SK-N-SH treated with all-trans-retinoic acid at 6 μM for 48 hours (cell line): Measurements from ENCODE around the gene NFKBIB.

ENCODE experiments used
- ATAC-seq: fragments of 200-7000 bp; cut with Tn5 transposase; 3 replicates; pipeline ENCODE4 v1.9.1; 2020; ENCODE audit warnings: mild to moderate bottlenecking, moderate library complexity
- ARNTL ChIP-seq: fragments of 450-650 bp; formaldehyde crosslinking; IDR thresholded peaks from 2 replicates; pipeline ENCODE4 v1.5.0; 2020; ENCODE audit warnings: low read depth, mild to moderate bottlenecking, moderate library complexity, borderline replicate concordance
- BACH2 ChIP-seq: fragments of 250-450 bp; sonication (Bioruptor Pico); IDR thresholded peaks from 2 replicates; pipeline ENCODE4 v1.9.0; 2021; ENCODE audit warnings: mild to moderate bottlenecking, borderline replicate concordance
- CSDC2 ChIP-seq: fragments of 250-450 bp; sonication (Bioruptor Pico); IDR thresholded peaks from 2 replicates; pipeline ENCODE4 v1.5.0; 2020; ENCODE audit warnings: mild to moderate bottlenecking, moderate library complexity
- ESRRG ChIP-seq: fragments of 250-450 bp; sonication (Bioruptor Pico); IDR thresholded peaks from 2 replicates; pipeline ENCODE4 v1.6.1; 2021; ENCODE audit warnings: mild to moderate bottlenecking
- GLIS3 ChIP-seq: fragments of 250-450 bp; sonication (Bioruptor Pico); IDR thresholded peaks from 2 replicates; pipeline ENCODE4 v1.5.0; 2020; ENCODE audit warnings: mild to moderate bottlenecking, moderate library complexity
- ISL1 ChIP-seq: fragments of 250-450 bp; sonication (Bioruptor Pico); IDR thresholded peaks from 2 replicates; pipeline ENCODE4 v2.1.2; 2022; ENCODE audit warnings: mild to moderate bottlenecking, moderate library complexity
- OSR1 ChIP-seq: fragments of 250-450 bp; sonication (Bioruptor Pico); IDR thresholded peaks from 2 replicates; pipeline ENCODE4 v1.8.0; 2022; ENCODE audit warnings: moderate library complexity, mild to moderate bottlenecking, inconsistent platforms
- PATZ1 ChIP-seq: fragments of 250-450 bp; sonication (Bioruptor Pico); IDR thresholded peaks from 2 replicates; pipeline ENCODE4 v1.8.0; 2020; ENCODE audit warnings: mild to moderate bottlenecking, moderate library complexity, borderline replicate concordance
- POU6F1 ChIP-seq: fragments of 250-450 bp; sonication (Bioruptor Pico); IDR thresholded peaks from 2 replicates; pipeline ENCODE4 v1.8.0; 2021; ENCODE audit warnings: low read depth, mild to moderate bottlenecking, moderate library complexity, borderline replicate concordance
- PPARA ChIP-seq: fragments of 250-450 bp; sonication (Bioruptor Pico); IDR thresholded peaks from 2 replicates; pipeline ENCODE4 v1.5.0; 2020; ENCODE audit warnings: mild to moderate bottlenecking, borderline replicate concordance
- RARB ChIP-seq: fragments of 250-450 bp; sonication (Bioruptor Pico); IDR thresholded peaks from 2 replicates; pipeline ENCODE4 v1.8.0; 2021; ENCODE audit warnings: mild to moderate bottlenecking, moderate library complexity
- SNAI2 ChIP-seq: fragments of 250-450 bp; sonication (Bioruptor Pico); IDR thresholded peaks from 2 replicates; pipeline ENCODE4 v1.5.0; 2020; ENCODE audit warnings: mild to moderate bottlenecking, moderate library complexity
- TCF4 ChIP-seq: fragments of 250-450 bp; sonication (Bioruptor Pico); IDR thresholded peaks from 2 replicates; pipeline ENCODE4 v1.8.0; 2021; ENCODE audit warnings: mild to moderate bottlenecking, moderate library complexity, borderline replicate concordance
- TOX ChIP-seq: fragments of 250-450 bp; sonication (Bioruptor Pico); IDR thresholded peaks from 2 replicates; pipeline ENCODE4 v1.8.0; 2021; ENCODE audit warnings: mild to moderate bottlenecking, moderate library complexity, borderline replicate concordance
- TSHZ2 ChIP-seq: fragments of 250-450 bp; sonication (Bioruptor Pico); IDR thresholded peaks from 2 replicates; pipeline ENCODE4 v1.5.0; 2020; ENCODE audit warnings: mild to moderate bottlenecking, moderate library complexity
- ZC3H10 ChIP-seq: fragments of 250-450 bp; sonication (Bioruptor Pico); IDR thresholded peaks from 2 replicates; pipeline ENCODE4 v1.5.1; 2021; ENCODE audit warnings: mild to moderate bottlenecking, moderate library complexity
- ZFP3 ChIP-seq: fragments of 250-450 bp; sonication (Bioruptor Pico); IDR thresholded peaks from 2 replicates; pipeline ENCODE4 v1.5.0; 2020; ENCODE audit warnings: mild to moderate bottlenecking, moderate library complexity
- ZFP30 ChIP-seq: fragments of 450-650 bp; formaldehyde crosslinking; IDR thresholded peaks from 2 replicates; pipeline ENCODE4 v1.5.0; 2022; ENCODE audit warnings: mild to moderate bottlenecking, moderate library complexity
- ZNF565 ChIP-seq: fragments of 450-650 bp; formaldehyde crosslinking; conservative IDR thresholded peaks from 2 replicates; pipeline ENCODE4 v1.5.0; 2020; ENCODE audit warnings: low read depth, mild to moderate bottlenecking, moderate library complexity
- ZNF70 ChIP-seq: fragments of 450-650 bp; formaldehyde crosslinking; IDR thresholded peaks from 2 replicates; pipeline ENCODE4 v1.5.0; 2020; ENCODE audit warnings: mild to moderate bottlenecking, moderate library complexity
- ZNF8 ChIP-seq: fragments of 450-650 bp; formaldehyde crosslinking; IDR thresholded peaks from 2 replicates; pipeline ENCODE4 v1.5.0; 2020; ENCODE audit warnings: mild to moderate bottlenecking, moderate library complexity
- TF ChIP-seq, protein P1 (sequence below): fragments of 250-450 bp; sonication (Bioruptor Pico); IDR thresholded peaks from 2 replicates; pipeline ENCODE4 v1.5.1; 2021; ENCODE audit warnings: mild to moderate bottlenecking, moderate library complexity
- TF ChIP-seq, protein P2 (sequence below): fragments of 250-450 bp; sonication (Bioruptor Pico); IDR thresholded peaks from 2 replicates; pipeline ENCODE4 v1.5.1; 2020; ENCODE audit warnings: low read depth, mild to moderate bottlenecking, moderate library complexity

NFKBIB gene

DNA sequence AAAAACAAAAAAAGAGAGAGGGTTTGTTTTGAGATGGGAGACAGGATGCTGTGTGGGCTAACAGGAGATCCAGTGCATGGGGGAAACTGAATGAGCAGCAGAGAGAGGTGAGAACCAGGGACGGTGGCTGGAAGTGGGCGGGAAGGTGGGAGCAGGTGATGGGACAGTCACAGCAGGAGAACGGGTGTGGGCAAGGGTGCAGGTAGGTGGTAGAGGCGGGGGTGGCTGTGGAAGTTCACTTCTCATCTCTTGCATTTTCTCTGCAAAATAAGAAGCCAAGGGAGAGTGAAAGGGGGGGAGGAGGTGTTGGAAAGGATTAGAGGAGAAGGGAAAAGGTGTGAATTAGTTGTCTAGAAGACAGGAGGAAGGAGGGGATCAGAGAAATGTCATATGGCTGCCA lies 53.9 kb downstream of the NFKBIB start:
- TF ChIP-seq TOX (CRISPR knock-in tag) (no peak), ZNF565 (no peak), ZFP30 (no peak)
- ATAC-seq: no peak

DNA sequence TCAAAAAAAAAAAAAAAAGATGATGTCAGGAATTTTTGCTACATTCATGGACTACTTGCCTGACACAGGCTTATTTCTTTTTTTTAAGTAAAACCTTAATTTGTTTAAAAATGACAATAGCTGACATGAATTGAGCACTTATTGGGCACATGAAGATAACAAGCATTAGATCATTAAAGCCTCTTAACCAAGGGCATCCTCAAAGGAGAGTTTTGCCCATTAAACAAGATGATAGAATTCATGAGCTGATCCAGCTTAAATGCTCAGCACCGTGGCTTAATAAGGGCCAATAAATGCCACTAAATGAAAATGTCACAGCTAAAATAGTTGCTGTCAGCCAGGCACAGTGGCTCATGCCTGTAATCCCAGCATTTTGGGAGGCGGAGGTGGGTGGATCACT lies 56.5 kb downstream of the NFKBIB start:
- TF ChIP-seq CSDC2 (CRISPR knock-in tag) (no peak), ZNF8 (CRISPR knock-in tag) (no peak), PATZ1 (CRISPR knock-in tag) (no peak), ISL1 (CRISPR knock-in tag) (no peak), PPARA (CRISPR knock-in tag) (no peak), SNAI2 (CRISPR knock-in tag) (no peak), ZC3H10 (no peak), RARB (no peak)
- TF ChIP-seq, protein P1, sequence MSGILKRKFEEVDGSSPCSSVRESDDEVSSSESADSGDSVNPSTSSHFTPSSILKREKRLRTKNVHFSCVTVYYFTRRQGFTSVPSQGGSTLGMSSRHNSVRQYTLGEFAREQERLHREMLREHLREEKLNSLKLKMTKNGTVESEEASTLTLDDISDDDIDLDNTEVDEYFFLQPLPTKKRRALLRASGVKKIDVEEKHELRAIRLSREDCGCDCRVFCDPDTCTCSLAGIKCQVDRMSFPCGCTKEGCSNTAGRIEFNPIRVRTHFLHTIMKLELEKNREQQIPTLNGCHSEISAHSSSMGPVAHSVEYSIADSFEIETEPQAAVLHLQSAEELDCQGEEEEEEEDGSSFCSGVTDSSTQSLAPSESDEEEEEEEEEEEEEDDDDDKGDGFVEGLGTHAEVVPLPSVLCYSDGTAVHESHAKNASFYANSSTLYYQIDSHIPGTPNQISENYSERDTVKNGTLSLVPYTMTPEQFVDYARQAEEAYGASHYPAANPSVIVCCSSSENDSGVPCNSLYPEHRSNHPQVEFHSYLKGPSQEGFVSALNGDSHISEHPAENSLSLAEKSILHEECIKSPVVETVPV (CRISPR knock-in tag): no peak
- ATAC-seq: no peak

GRCh38 chr19:38958301-38958700 lies 58.5 kb downstream of the NFKBIB start:
- no peak for ATAC-seq
- no peak for TF ChIP-seq ZFP30
- no peak for TF ChIP-seq PPARA (CRISPR knock-in tag)
- no peak for TF ChIP-seq BACH2 (CRISPR knock-in tag)
- TF ChIP-seq GLIS3: no peak
- no peak for TF ChIP-seq TOX (CRISPR knock-in tag)
- TF ChIP-seq ARNTL: no peak
- no peak for TF ChIP-seq ZFP3 (CRISPR knock-in tag)
- no peak for TF ChIP-seq ISL1 (CRISPR knock-in tag)
- TF ChIP-seq POU6F1 (CRISPR knock-in tag): no peak
- TF ChIP-seq ZC3H10: no peak
- no peak for TF ChIP-seq ZNF70 (CRISPR knock-in tag)
- TF ChIP-seq ZNF8 (CRISPR knock-in tag): no peak
- TF ChIP-seq OSR1 (CRISPR knock-in tag): no peak
- TF ChIP-seq PATZ1 (CRISPR knock-in tag): no peak
- no peak for TF ChIP-seq TCF4 (CRISPR knock-in tag)
- no peak for TF ChIP-seq TSHZ2 (CRISPR knock-in tag)
- TF ChIP-seq, protein P2, sequence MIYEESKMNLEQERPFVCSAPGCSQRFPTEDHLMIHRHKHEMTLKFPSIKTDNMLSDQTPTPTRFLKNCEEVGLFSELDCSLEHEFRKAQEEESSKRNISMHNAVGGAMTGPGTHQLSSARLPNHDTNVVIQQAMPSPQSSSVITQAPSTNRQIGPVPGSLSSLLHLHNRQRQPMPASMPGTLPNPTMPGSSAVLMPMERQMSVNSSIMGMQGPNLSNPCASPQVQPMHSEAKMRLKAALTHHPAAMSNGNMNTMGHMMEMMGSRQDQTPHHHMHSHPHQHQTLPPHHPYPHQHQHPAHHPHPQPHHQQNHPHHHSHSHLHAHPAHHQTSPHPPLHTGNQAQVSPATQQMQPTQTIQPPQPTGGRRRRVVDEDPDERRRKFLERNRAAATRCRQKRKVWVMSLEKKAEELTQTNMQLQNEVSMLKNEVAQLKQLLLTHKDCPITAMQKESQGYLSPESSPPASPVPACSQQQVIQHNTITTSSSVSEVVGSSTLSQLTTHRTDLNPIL (CRISPR knock-in tag): no peak
- TF ChIP-seq RARB: no peak
- no peak for TF ChIP-seq ESRRG (CRISPR knock-in tag)
- TF ChIP-seq, all 23 proteins: peak for 0
